ENCODE results near the gene EIF5. TPM values are rescaled to one million over a fixed set of nuclear protein-coding genes. Genes with fewer than 3 reads are reported as not detected.

Gene EIF5
- total RNA-seq, 2 donors from 2014 or later, result 89.2 to 373 TPM

DNA sequence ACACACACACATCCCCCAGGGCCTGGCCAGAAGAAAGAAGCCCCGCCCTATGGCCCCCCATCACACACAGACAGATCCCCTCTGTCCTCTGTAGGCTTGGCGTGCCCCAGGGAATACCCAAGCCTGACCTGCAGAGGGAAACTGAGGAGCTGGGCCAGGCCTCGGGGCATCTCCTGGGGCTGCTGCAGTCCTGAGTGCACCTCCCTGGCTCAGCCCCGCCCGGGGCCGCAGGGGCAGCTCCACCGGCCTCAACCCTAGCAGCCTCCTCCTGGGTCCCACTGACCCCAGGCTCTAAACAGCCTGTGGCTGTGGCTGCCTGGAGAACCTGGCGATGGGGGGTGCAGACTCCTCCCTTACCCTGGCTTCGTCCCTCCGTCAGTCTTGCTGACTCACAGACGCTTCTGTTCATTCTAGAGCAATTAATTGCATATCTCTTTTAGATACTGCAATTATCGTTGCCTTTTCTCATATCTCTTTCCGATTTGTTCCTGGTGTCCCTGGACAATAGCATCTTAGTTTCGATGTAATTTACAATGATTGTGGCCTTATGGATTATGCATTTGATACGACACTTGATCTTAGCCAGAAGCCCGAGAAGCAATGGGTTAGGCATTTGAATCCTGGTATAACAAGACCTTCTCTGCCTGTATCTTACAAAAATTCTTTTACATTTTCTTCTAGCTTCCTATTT is 45.8 kb upstream of the EIF5 start:
- DNase-seq (ENCODE audit: low spot score), result no peak

DNA sequence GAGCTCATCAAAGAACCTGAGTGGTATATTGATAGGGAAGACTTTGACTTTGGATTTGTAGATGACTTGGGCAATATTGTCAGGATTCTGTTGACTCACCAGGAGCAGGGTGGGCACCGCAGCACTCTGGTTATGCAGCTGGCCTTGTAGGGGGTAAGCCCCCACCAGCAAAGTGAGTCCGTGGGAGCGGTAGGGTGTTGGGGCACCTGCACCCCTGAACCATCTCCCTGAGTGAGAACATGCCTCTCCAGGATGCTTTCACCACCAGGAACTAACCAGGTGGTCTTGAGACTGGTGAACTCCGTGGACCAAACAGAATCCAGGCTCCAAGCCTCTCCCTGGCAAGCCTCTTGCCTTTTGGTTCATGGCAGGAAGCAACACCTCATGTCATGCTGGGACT is 44.0 kb upstream of the EIF5 start:
- Histone ChIP-seq H3K36me3 (no peaks in the 10 kb centered on the region), H3K4me1 (ENCODE audit: control insufficient read depth in 1 of 2, low read depth in 2 of 2) (no peaks in the 10 kb centered on the region), H3K27ac (no peak overlapping the region), H3K27me3 (replicated peaks; ENCODE audit: insufficient read depth) (no peaks in the 10 kb centered on the region), H3K9me3 (no peaks in the 10 kb centered on the region), H3K4me3 (no peak overlapping the region)
- ATAC-seq (ENCODE audit: insufficient number of reproducible peaks, low FRiP score, low read depth) (no peak), DNase-seq (ENCODE audit: low spot score) (no peak)
- TF ChIP-seq, protein P1, sequence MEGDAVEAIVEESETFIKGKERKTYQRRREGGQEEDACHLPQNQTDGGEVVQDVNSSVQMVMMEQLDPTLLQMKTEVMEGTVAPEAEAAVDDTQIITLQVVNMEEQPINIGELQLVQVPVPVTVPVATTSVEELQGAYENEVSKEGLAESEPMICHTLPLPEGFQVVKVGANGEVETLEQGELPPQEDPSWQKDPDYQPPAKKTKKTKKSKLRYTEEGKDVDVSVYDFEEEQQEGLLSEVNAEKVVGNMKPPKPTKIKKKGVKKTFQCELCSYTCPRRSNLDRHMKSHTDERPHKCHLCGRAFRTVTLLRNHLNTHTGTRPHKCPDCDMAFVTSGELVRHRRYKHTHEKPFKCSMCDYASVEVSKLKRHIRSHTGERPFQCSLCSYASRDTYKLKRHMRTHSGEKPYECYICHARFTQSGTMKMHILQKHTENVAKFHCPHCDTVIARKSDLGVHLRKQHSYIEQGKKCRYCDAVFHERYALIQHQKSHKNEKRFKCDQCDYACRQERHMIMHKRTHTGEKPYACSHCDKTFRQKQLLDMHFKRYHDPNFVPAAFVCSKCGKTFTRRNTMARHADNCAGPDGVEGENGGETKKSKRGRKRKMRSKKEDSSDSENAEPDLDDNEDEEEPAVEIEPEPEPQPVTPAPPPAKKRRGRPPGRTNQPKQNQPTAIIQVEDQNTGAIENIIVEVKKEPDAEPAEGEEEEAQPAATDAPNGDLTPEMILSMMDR (IDR thresholded peaks at IDR 0.05), result no peak

More for the DNA sequence above, 45.8 kb upstream of the EIF5 start:
- Histone ChIP-seq H3K4me1 (ENCODE audit: control insufficient read depth in 1 of 2, low read depth in 2 of 2) (no peaks in the 10 kb centered on the region), H3K9me3 (no peaks in the 10 kb centered on the region), H3K36me3 (no peaks in the 10 kb centered on the region), H3K4me3 (no peak overlapping the region), H3K27me3 (replicated peaks; ENCODE audit: insufficient read depth) (no peaks in the 10 kb centered on the region), H3K27ac (no peak overlapping the region)
- TF ChIP-seq, protein P1 (IDR thresholded peaks at IDR 0.05), result no peak
- ATAC-seq (ENCODE audit: insufficient number of reproducible peaks, low FRiP score, low read depth), result no peak

DNA sequence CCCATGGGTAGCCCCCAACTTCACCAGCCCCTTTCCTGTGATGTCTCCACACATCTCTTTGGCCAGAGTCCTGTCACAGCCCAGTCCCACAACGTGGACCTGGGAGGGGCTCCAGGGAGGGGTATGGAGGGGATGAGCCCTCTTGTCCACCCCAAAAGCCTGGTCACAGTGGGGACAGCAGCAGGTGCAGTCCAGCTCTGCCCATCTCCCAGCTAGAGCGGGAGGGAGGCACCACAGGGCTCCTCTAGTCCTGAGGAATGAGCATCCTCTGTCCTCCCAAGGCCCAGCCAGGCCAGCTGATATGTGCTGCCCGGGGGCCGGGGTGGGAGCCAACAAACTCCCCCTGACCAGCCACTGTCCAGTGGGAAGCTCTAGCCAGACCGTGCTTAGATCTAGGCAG is 43.5 kb upstream of the EIF5 start:
- Histone ChIP-seq H3K27me3 (replicated peaks; ENCODE audit: insufficient read depth) (no peaks in the 10 kb centered on the region), H3K4me1 (ENCODE audit: control insufficient read depth in 1 of 2, low read depth in 2 of 2) (no peaks in the 10 kb centered on the region), H3K4me3 (no peak overlapping the region), H3K27ac (no peak overlapping the region), H3K36me3 (no peaks in the 10 kb centered on the region), H3K9me3 (no peaks in the 10 kb centered on the region)
- TF ChIP-seq, protein P1 (IDR thresholded peaks at IDR 0.05), result no peak
- no peak for DNase-seq (ENCODE audit: low spot score)
- ATAC-seq (ENCODE audit: insufficient number of reproducible peaks, low FRiP score, low read depth), result no peak

DNA sequence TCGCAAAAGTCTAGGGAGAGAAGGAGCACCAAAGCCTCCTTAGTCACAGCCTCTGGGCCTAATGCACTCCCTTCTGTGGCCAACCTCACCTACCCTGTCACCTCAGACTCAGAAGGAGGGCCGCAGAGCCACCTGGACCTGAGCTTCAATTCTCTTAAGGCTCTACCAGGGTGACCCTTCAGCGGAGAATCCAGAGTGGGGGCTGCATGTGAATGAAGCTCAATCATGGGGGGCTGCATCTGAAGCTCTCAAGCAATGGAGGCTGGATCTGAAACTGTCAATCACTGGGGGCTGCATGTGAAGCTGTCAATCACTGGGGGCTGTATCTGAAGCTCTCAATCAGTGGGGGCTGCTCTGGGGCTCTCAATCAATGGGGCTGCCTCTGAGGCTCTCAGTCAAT is 43.1 kb upstream of the EIF5 start:
- TF ChIP-seq, protein P1 (IDR thresholded peaks at IDR 0.05), result no peak
- H3K4me1 ChIP-seq (ENCODE audit: control insufficient read depth in 1 of 2, low read depth in 2 of 2), result no peaks in the 10 kb centered on the region
- H3K36me3 ChIP-seq, result no peaks in the 10 kb centered on the region
- no peaks in the 10 kb centered on the region for H3K27me3 ChIP-seq (replicated peaks; ENCODE audit: insufficient read depth)
- H3K4me3 ChIP-seq, result no peak overlapping the region
- no peak for DNase-seq (ENCODE audit: low spot score)
- no peak overlapping the region for H3K27ac ChIP-seq
- ATAC-seq (ENCODE audit: insufficient number of reproducible peaks, low FRiP score, low read depth), result no peak
- H3K9me3 ChIP-seq, result no peaks in the 10 kb centered on the region

GRCh38 chr14:103292426-103293374 is 41.3 kb upstream of the EIF5 start:
- DNase-seq (ENCODE audit: low spot score), result peak; percentile 13
- ATAC-seq (ENCODE audit: insufficient number of reproducible peaks, low FRiP score, low read depth), result peak; percentile 63
- H3K4me1 ChIP-seq (ENCODE audit: control insufficient read depth in 1 of 2, low read depth in 2 of 2), result no peaks in the 10 kb centered on the region
- H3K27ac ChIP-seq, result no peak overlapping the region
- H3K9me3 ChIP-seq, result no peaks in the 10 kb centered on the region
- no peaks in the 10 kb centered on the region for H3K27me3 ChIP-seq (replicated peaks; ENCODE audit: insufficient read depth)
- TF ChIP-seq, protein P1 (IDR thresholded peaks at IDR 0.05), result peak; percentile 88
- no peaks in the 10 kb centered on the region for H3K36me3 ChIP-seq
- H3K4me3 ChIP-seq, result no peak overlapping the region
